Measurements from ENCODE around the gene CC2D1A. TPM values are rescaled to one million over a fixed set of nuclear protein-coding genes. Genes with fewer than 3 reads are reported as not detected.
A peak's percentile ranks its signal among the peaks of the same experiment; 100 is the strongest.

The CC2D1A gene
- total and polyA plus RNA-seq, 2 donors (not counting 1 experiment from before 2014, with no cell fraction given) = 34.3 to 47.2 TPM

DNA sequence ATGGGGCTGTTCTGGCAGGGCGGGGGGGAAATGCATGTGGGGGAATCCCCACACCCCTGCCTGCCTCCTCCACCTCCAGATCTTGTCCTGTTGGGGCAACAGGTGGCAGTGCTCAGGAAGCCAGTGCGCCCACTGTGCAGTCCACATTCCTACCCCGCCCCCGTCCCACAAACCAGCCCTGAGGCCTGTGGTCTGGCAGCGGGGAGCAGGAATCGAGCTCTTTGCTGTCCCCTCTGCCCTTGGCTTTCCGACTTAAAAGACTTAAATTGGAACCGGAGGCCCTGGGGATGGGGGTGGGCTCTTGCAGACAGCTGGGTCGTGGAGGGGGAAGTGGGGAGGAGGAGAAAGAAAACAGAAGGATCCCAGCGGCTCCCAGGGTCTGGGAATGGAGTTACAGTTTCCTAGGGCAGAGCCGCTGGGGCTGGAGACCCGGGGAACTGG is 24.7 kb upstream of the CC2D1A start:
- no peaks in the 10 kb centered on the region for H3K9me3 ChIP-seq (ENCODE audit: control extremely low read depth in 1 of 3, control insufficient read depth in 2 of 3, insufficient read depth in 1 of 3, low read length in 2 of 3)
- Mint-ChIP-seq H3K9me3 (ENCODE audit: insufficient read depth) (no peaks in the 10 kb centered on the region), H3K4me3 (peak overlapping the region; percentile 55), H3K27ac (no peak overlapping the region), H3K4me1 (peaks cover 25% of the 10 kb centered on the region), H3K27me3 (no peaks in the 10 kb centered on the region)
- H3K9ac ChIP-seq (ENCODE audit: low read length) = no peak overlapping the region
- H3K27ac ChIP-seq (ENCODE audit: low read length in 2 of 2) = no peak overlapping the region
- 11% methylated on average over 10 of the region's 12 CpGs for WGBS (ENCODE audit: insufficient coverage)
- TF ChIP-seq EZH2 (IDR thresholded peaks at IDR 0.05; ENCODE audit: borderline replicate concordance, insufficient read depth, low read depth, low read length, poor library complexity, severe bottlenecking) = no peak
- TF ChIP-seq, protein P1, sequence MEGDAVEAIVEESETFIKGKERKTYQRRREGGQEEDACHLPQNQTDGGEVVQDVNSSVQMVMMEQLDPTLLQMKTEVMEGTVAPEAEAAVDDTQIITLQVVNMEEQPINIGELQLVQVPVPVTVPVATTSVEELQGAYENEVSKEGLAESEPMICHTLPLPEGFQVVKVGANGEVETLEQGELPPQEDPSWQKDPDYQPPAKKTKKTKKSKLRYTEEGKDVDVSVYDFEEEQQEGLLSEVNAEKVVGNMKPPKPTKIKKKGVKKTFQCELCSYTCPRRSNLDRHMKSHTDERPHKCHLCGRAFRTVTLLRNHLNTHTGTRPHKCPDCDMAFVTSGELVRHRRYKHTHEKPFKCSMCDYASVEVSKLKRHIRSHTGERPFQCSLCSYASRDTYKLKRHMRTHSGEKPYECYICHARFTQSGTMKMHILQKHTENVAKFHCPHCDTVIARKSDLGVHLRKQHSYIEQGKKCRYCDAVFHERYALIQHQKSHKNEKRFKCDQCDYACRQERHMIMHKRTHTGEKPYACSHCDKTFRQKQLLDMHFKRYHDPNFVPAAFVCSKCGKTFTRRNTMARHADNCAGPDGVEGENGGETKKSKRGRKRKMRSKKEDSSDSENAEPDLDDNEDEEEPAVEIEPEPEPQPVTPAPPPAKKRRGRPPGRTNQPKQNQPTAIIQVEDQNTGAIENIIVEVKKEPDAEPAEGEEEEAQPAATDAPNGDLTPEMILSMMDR (IDR thresholded peaks at IDR 0.05) = no peak
- no peaks in the 10 kb centered on the region for H3K79me2 ChIP-seq (ENCODE audit: control insufficient read depth, insufficient read depth, low read length)
- intact Hi-C loops (cut with micrococcal nuclease) = no loop called here
- CTCF ChIA-PET = interaction anchor here (0.6 to 9.3 kb wide), 23 partner anchors 11 to 467 kb away, joined by 3 to 92 read pairs (median 4); partner anchors contain the start of genes ASF1B, IL27RA and MISP3
- ATAC-seq (ENCODE audit: low read depth) = no peak
- no peaks in the 10 kb centered on the region for H4K20me1 ChIP-seq (ENCODE audit: control insufficient read depth, insufficient read depth, low read length, poor library complexity, severe bottlenecking)
- peaks cover 0 to 8% (median 0%) of the 10 kb centered on the region in 4 experiments for H3K27me3 ChIP-seq (replicated peaks in 1 of 4; ENCODE audit: control extremely low read depth in 1 of 4, control insufficient read depth in 3 of 4, insufficient read depth in 4 of 4, low read length in 3 of 4)
- H2AFZ ChIP-seq (ENCODE audit: insufficient read depth, low read depth, low read length, poor library complexity, severe bottlenecking) = peak overlapping the region; percentile 41
- peak overlapping the region; percentile 73 for H3K4me2 ChIP-seq (replicated peaks; ENCODE audit: low read depth, low read length, poor library complexity, severe bottlenecking)
- POLR2A ChIA-PET = interaction anchor here (1.1 to 2.3 kb wide), 2 partner anchors 125 to 190 kb away, joined by 6 read pairs; partner anchors contain the start of gene RFX1
- peaks cover 26 to 34% of the 10 kb centered on the region in 2 donors for H3K4me1 ChIP-seq (ENCODE audit: control insufficient read depth in 2 of 2, insufficient read depth in 2 of 2, low read length in 2 of 2)
- H3K4me3 ChIP-seq (ENCODE audit: control extremely low read depth in 1 of 5, extremely low read depth in 1 of 5, insufficient read depth in 1 of 5, low read depth in 2 of 5, low read length in 4 of 5) = no peak overlapping the region
- no peaks in the 10 kb centered on the region for H3K36me3 ChIP-seq (replicated peaks in 1 of 2; ENCODE audit: control extremely low read depth in 1 of 2, control insufficient read depth in 1 of 2, extremely low read depth in 1 of 2, insufficient read depth in 2 of 2, low read length in 1 of 2)
- DNase-seq = peak; percentile 57

DNA sequence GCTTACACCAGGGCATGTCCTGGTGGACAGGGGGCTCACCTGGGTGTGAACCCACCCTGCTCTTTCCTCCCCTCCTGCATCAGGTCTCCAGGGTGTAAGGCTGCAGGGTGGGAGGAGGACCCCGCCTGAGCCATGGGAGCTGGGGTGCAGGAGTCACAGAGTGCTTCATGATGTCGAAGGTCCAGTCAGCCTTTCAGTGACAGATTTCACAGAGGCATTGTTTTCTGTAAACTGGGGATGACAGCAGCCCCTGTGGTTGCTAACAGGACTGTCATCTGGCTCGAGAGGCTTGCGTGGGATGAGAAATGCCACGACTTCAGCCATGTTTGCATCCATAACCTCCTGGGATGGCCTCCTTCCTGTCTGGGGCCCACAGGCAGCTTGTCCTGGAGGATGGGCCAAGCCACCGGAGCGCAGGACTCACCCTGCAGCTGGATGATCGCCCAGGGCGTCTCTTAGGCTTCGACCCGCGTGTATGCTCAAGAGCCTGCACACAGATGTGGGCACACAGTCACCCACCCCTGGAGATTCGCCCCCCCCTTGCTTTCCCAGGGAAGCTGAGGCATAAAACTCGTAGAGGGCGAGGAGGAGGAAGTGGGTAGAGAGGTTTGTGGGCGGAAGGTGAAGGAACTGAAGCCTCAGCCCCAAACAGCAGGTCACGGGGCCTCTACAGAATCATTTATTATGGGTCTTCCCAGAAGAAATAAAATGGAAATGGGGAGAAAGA is 24.1 kb upstream of the CC2D1A start:
- TF ChIP-seq, protein P1 (IDR thresholded peaks at IDR 0.05) = no peak
- TF ChIP-seq EZH2 (IDR thresholded peaks at IDR 0.05; ENCODE audit: borderline replicate concordance, insufficient read depth, low read depth, low read length, poor library complexity, severe bottlenecking) = no peak
- Histone ChIP-seq H3K36me3 (replicated peaks in 1 of 2; ENCODE audit: control extremely low read depth in 1 of 2, control insufficient read depth in 1 of 2, extremely low read depth in 1 of 2, insufficient read depth in 2 of 2, low read length in 1 of 2) (no peaks in the 10 kb centered on the region), H3K27ac (ENCODE audit: low read length in 2 of 2) (no peak overlapping the region), H2AFZ (ENCODE audit: insufficient read depth, low read depth, low read length, poor library complexity, severe bottlenecking) (peak overlapping the region; percentile 41), H3K4me1 (ENCODE audit: control insufficient read depth in 2 of 2, insufficient read depth in 2 of 2, low read length in 2 of 2) (peaks cover 26 to 34% of the 10 kb centered on the region in 2 donors), H3K9ac (ENCODE audit: low read length) (no peak overlapping the region), H3K27me3 (replicated peaks in 1 of 4; ENCODE audit: control extremely low read depth in 1 of 4, control insufficient read depth in 3 of 4, insufficient read depth in 4 of 4, low read length in 3 of 4) (peaks cover 0 to 9% (median 0%) of the 10 kb centered on the region in 4 experiments), H4K20me1 (ENCODE audit: control insufficient read depth, insufficient read depth, low read length, poor library complexity, severe bottlenecking) (no peaks in the 10 kb centered on the region), H3K4me3 (ENCODE audit: control extremely low read depth in 1 of 5, extremely low read depth in 1 of 5, insufficient read depth in 1 of 5, low read depth in 2 of 5, low read length in 4 of 5) (no peak overlapping the region), H3K9me3 (ENCODE audit: control extremely low read depth in 1 of 3, control insufficient read depth in 2 of 3, insufficient read depth in 1 of 3, low read length in 2 of 3) (no peaks in the 10 kb centered on the region), H3K4me2 (replicated peaks; ENCODE audit: low read depth, low read length, poor library complexity, severe bottlenecking) (peak overlapping the region; percentile 73), H3K79me2 (ENCODE audit: control insufficient read depth, insufficient read depth, low read length) (no peaks in the 10 kb centered on the region)
- POLR2A ChIA-PET = interaction anchor here (1.1 to 2.3 kb wide), 2 partner anchors 125 to 190 kb away, joined by 6 read pairs; partner anchors contain the start of gene RFX1
- CTCF ChIA-PET = interaction anchor here (0.9 to 9.3 kb wide), 16 partner anchors 9 to 466 kb away, joined by 3 to 92 read pairs (median 4); partner anchors contain the start of genes IL27RA and MISP3
- intact Hi-C loops (cut with micrococcal nuclease) = no loop called here
- peak overlapping the region; percentile 78 for H3K27ac Mint-ChIP-seq
- DNase-seq (peak; percentile 61), ATAC-seq (ENCODE audit: low read depth) (no peak)
- H3K4me1 Mint-ChIP-seq = peaks cover 25% of the 10 kb centered on the region
- H3K4me3 Mint-ChIP-seq = peak overlapping the region; percentile 55
- H3K27me3 Mint-ChIP-seq = no peaks in the 10 kb centered on the region
- WGBS (ENCODE audit: insufficient coverage) = 6% methylated on average over 12 of the region's 17 CpGs
- no peaks in the 10 kb centered on the region for H3K9me3 Mint-ChIP-seq (ENCODE audit: insufficient read depth)

Measured in B cell (primary cell).